K562 (cell line): ENCODE data around the gene TEPSIN.

Experiments used
- GATAD2B ChIP-seq: fragments of 450-650 bp; IDR thresholded peaks from 2 replicates; pipeline ENCODE4 v1.6.1; 2017; ENCODE audit warnings: mild to moderate bottlenecking, borderline replicate concordance
- NR2C2 ChIP-seq, 2 experiments: fragments of 200-800 bp in 1 of 2; sonication (Bioruptor generic) in 1 of 2; sonication (generic) in 1 of 2; formaldehyde crosslinking in 1 of 2; IDR thresholded peaks; 2 replicates each; pipeline versions ENCODE4 v1.6.1 to v1.8.0; 2016 to 2022; ENCODE audit warnings: mild to moderate bottlenecking in 1 of 2, missing compliant biosample characterization in 1 of 2, missing genetic modification characterization in 1 of 2, missing genetic modification reagents in 1 of 2
- SRSF1 ChIP-seq: fragments of 200-400 bp; formaldehyde crosslinking; IDR thresholded peaks from 2 replicates; pipeline ENCODE4 v1.6.1; 2017; ENCODE audit warnings: mild to moderate bottlenecking, low read depth, low read length, moderate library complexity
- STAG1 ChIP-seq: sonication (generic); formaldehyde crosslinking; IDR thresholded peaks from 2 replicates; pipeline ENCODE4 v1.5.0; 2020; ENCODE audit warnings: missing genetic modification reagents, borderline replicate concordance
- TARDBP ChIP-seq: fragments of 450-650 bp; IDR thresholded peaks from 2 replicates; pipeline ENCODE4 v1.6.1; 2016
- TCF7L2 ChIP-seq: fragments of 150-350 bp; IDR thresholded peaks from 2 replicates; pipeline ENCODE4 v1.6.1; 2016; ENCODE audit warnings: low read depth, mild to moderate bottlenecking, low read length, moderate library complexity
- TRIM24 ChIP-seq, 2 experiments: fragments of 450-650 bp; IDR thresholded peaks; 2 replicates each; pipeline ENCODE4 v1.6.1; 2016
- TF ChIP-seq, protein P1 (sequence below): fragments of 450-650 bp; IDR thresholded peaks from 2 replicates; pipeline ENCODE4 v1.6.1; 2016; ENCODE audit warnings: antibody characterized with exemption
- TF ChIP-seq, protein P2 (sequence below): sonication (generic); formaldehyde crosslinking; IDR thresholded peaks from 2 replicates; pipeline ENCODE4 v1.8.0; 2022; ENCODE audit warnings: mild to moderate bottlenecking, missing genetic modification reagents, borderline replicate concordance
- TF ChIP-seq, protein P3 (sequence below): sonication (generic); formaldehyde crosslinking; IDR thresholded peaks from 2 replicates; pipeline ENCODE4 v1.8.1; 2023; ENCODE audit warnings: missing genetic modification reagents, mild to moderate bottlenecking, borderline replicate concordance

DNA sequence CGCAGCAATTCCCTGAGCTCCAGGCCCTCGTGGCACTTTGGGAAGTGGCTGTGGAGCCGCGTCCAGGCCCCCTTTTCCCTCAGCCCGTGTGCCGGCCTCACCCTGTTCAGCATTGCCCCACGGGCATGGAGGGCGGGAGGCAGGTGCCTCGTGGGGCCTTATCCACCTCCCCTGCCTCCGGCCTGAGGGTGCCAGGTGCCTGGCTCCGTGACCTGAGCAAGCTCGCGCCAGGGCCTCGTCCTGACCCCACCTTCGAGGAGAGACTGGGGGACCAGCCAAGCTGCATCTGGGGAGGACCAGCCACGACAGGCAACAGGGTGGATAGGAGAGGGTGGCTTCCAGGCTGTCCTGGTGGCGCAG, 45.8 kb downstream of the TEPSIN start:
- TF ChIP-seq NR2C2 (CRISPR knock-in tag; IDR thresholded peaks at IDR 0.05) (no peak), NR2C2 (tag; IDR thresholded peaks at IDR 0.05) (no peak), TCF7L2 (no peak), TARDBP (no peak), STAG1 (CRISPR knock-in tag) (no peak), TRIM24 (IDR thresholded peaks at IDR 0.05) (no peak), SRSF1 (no peak), GATAD2B (no peak)
- TF ChIP-seq, protein P1, sequence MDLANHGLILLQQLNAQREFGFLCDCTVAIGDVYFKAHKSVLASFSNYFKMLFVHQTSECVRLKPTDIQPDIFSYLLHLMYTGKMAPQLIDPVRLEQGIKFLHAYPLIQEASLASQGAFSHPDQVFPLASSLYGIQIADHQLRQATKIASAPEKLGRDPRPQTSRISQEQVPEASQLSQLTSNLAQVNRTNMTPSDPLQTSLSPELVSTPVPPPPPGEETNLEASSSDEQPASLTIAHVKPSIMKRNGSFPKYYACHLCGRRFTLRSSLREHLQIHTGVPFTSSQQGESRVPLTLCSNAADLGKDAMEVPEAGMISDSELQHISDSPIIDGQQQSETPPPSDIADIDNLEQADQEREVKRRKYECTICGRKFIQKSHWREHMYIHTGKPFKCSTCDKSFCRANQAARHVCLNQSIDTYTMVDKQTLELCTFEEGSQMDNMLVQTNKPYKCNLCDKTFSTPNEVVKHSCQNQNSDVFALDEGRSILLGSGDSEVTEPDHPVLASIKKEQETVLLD: no peak
- TF ChIP-seq, protein P2, sequence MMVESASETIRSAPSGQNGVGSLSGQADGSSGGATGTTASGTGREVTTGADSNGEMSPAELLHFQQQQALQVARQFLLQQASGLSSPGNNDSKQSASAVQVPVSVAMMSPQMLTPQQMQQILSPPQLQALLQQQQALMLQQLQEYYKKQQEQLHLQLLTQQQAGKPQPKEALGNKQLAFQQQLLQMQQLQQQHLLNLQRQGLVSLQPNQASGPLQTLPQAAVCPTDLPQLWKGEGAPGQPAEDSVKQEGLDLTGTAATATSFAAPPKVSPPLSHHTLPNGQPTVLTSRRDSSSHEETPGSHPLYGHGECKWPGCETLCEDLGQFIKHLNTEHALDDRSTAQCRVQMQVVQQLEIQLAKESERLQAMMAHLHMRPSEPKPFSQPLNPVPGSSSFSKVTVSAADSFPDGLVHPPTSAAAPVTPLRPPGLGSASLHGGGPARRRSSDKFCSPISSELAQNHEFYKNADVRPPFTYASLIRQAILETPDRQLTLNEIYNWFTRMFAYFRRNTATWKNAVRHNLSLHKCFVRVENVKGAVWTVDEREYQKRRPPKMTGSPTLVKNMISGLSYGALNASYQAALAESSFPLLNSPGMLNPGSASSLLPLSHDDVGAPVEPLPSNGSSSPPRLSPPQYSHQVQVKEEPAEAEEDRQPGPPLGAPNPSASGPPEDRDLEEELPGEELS (CRISPR knock-in tag): no peak
- TF ChIP-seq, protein P3, sequence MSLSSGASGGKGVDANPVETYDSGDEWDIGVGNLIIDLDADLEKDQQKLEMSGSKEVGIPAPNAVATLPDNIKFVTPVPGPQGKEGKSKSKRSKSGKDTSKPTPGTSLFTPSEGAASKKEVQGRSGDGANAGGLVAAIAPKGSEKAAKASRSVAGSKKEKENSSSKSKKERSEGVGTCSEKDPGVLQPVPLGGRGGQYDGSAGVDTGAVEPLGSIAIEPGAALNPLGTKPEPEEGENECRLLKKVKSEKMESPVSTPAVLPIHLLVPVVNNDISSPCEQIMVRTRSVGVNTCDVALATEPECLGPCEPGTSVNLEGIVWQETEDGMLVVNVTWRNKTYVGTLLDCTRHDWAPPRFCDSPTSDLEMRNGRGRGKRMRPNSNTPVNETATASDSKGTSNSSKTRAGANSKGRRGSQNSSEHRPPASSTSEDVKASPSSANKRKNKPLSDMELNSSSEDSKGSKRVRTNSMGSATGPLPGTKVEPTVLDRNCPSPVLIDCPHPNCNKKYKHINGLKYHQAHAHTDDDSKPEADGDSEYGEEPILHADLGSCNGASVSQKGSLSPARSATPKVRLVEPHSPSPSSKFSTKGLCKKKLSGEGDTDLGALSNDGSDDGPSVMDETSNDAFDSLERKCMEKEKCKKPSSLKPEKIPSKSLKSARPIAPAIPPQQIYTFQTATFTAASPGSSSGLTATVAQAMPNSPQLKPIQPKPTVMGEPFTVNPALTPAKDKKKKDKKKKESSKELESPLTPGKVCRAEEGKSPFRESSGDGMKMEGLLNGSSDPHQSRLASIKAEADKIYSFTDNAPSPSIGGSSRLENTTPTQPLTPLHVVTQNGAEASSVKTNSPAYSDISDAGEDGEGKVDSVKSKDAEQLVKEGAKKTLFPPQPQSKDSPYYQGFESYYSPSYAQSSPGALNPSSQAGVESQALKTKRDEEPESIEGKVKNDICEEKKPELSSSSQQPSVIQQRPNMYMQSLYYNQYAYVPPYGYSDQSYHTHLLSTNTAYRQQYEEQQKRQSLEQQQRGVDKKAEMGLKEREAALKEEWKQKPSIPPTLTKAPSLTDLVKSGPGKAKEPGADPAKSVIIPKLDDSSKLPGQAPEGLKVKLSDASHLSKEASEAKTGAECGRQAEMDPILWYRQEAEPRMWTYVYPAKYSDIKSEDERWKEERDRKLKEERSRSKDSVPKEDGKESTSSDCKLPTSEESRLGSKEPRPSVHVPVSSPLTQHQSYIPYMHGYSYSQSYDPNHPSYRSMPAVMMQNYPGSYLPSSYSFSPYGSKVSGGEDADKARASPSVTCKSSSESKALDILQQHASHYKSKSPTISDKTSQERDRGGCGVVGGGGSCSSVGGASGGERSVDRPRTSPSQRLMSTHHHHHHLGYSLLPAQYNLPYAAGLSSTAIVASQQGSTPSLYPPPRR (CRISPR knock-in tag): no peak
